SU-DHL-6 (cell line): ENCODE results near the gene ATRIP.

Experiments
- H2AFZ ChIP-seq: fragments of 200-600 bp; sonication (generic); 2 replicates; pipeline ENCODE4 v1.6.1; 2014; ENCODE audit warnings: low read depth, mild to moderate bottlenecking, moderate library complexity, mixed read lengths, antibody characterized with exemption, low read length; ENCODE audit not compliant: severe bottlenecking
- H3F3A ChIP-seq: fragments of 200-600 bp; shearing (Covaris generic); 2 replicates; pipeline ENCODE4 v1.6.0; 2016; ENCODE audit warnings: antibody characterized with exemption, mild to moderate bottlenecking; ENCODE audit not compliant: insufficient read depth
- H3K27ac ChIP-seq: fragments of 200-600 bp; sonication (generic); 2 replicates; pipeline ENCODE4 v1.5.1; 2016; ENCODE audit warnings: low read depth, mild to moderate bottlenecking, low read length, moderate library complexity, mixed read lengths
- H3K27me3 ChIP-seq: fragments of 200-600 bp; sonication (generic), shearing (Covaris generic); 2 replicates; pipeline ENCODE4 v1.6.0; 2014; ENCODE audit warnings: mild to moderate bottlenecking, low read length
- H3K36me3 ChIP-seq: fragments of 200-600 bp; sonication (generic); 2 replicates; pipeline ENCODE4 v1.6.1; 2014; ENCODE audit warnings: mild to moderate bottlenecking, low read length, mixed read lengths
- H3K4me2 ChIP-seq: fragments of 300-600, 200-600 bp; shearing (Covaris generic), sonication (generic); 2 replicates; pipeline ENCODE4 v1.6.0; 2014; ENCODE audit warnings: low read length, low read depth, mild to moderate bottlenecking; ENCODE audit not compliant: poor library complexity, severe bottlenecking
- H3K4me3 ChIP-seq: fragments of 200-600 bp; sonication (generic); 2 replicates; pipeline ENCODE4 v1.5.1; 2014; ENCODE audit warnings: antibody characterized with exemption, low read length, mild to moderate bottlenecking, mixed read lengths; ENCODE audit not compliant: insufficient read depth, poor library complexity, severe bottlenecking
- H3K79me2 ChIP-seq: fragments of 200-600 bp; sonication (generic); 2 replicates; pipeline ENCODE4 v1.6.1; 2014; ENCODE audit warnings: mild to moderate bottlenecking, low read length, moderate library complexity; ENCODE audit not compliant: insufficient read depth
- H3K9ac ChIP-seq: fragments of 200-600 bp; sonication (generic); 2 replicates; pipeline ENCODE4 v1.7.0; 2014; ENCODE audit warnings: mild to moderate bottlenecking, low read length
- H3K9me2 ChIP-seq: fragments of 200-600 bp; sonication (generic); replicated peaks from 2 replicates; pipeline ENCODE4 v1.6.1; 2014; ENCODE audit warnings: low read length; ENCODE audit not compliant: insufficient read depth
- H3K9me3 ChIP-seq: fragments of 200-600 bp; sonication (generic); 2 replicates; pipeline ENCODE4 v1.6.1; 2014; ENCODE audit warnings: low read length, mixed read lengths; ENCODE audit not compliant: insufficient read depth
- H4K20me1 ChIP-seq: fragments of 200-600 bp; sonication (generic); 2 replicates; pipeline ENCODE4 v1.6.1; 2014; ENCODE audit warnings: low read depth, mild to moderate bottlenecking, antibody characterized with exemption, low read length, moderate library complexity, mixed read lengths
- CTCF ChIP-seq: fragments of 200-600 bp; sonication (generic); IDR thresholded peaks from one replicate; pipeline ENCODE4 v1.5.1; 2017; ENCODE audit warnings: antibody characterized with exemption, mild to moderate bottlenecking, low read length, moderate library complexity; ENCODE audit not compliant: insufficient read depth, poor library complexity, severe bottlenecking
- EZH2phosphoT487 ChIP-seq: fragments of 200-600 bp; sonication (generic), shearing (Covaris generic); conservative IDR thresholded peaks from 2 replicates; pipeline ENCODE4 v1.6.1; 2018; ENCODE audit warnings: mild to moderate bottlenecking, antibody characterized with exemption, low read length, moderate library complexity, mixed read lengths

Gene ATRIP

GRCh38 chr3:48405343-48405881 is 41.1 kb upstream of the ATRIP start:
- H3F3A ChIP-seq: no peaks in the 10 kb centered on the region
- H3K4me2 ChIP-seq: no peak overlapping the region
- H4K20me1 ChIP-seq: no peaks in the 10 kb centered on the region
- no peaks in the 10 kb centered on the region for H3K9me2 ChIP-seq
- no peak overlapping the region for H3K4me3 ChIP-seq
- no peak for TF ChIP-seq EZH2phosphoT487
- no peak for TF ChIP-seq CTCF
- no peaks in the 10 kb centered on the region for H3K79me2 ChIP-seq
- no peaks in the 10 kb centered on the region for H3K9me3 ChIP-seq
- no peaks in the 10 kb centered on the region for H3K27me3 ChIP-seq
- no peaks in the 10 kb centered on the region for H3K36me3 ChIP-seq
- H3K27ac ChIP-seq: no peak overlapping the region
- H2AFZ ChIP-seq: no peak overlapping the region
- H3K9ac ChIP-seq: no peak overlapping the region

DNA sequence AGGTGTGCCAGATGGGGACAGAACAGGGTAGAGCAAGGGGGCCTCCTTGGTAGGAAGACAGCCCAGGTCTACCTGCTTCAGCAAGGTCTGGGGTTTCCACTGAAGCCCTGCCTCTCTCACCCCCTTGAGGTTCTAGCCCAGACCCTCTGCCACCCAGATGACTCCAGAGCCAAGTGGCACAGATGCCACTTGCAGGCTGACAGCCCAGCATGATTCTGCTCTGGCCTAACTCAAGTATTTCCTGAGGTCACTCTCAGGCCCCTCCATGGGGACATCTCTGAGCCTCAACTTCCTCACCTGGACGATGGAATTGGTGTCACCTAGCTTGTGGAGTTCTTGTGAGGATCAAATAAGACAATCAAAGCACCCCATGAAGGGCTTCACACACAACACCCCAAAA is 40.6 kb upstream of the ATRIP start:
- Histone ChIP-seq H3K9me3 (no peaks in the 10 kb centered on the region), H3K27ac (no peak overlapping the region), H2AFZ (no peak overlapping the region), H3K4me2 (no peak overlapping the region), H3K4me3 (no peak overlapping the region), H3K27me3 (no peaks in the 10 kb centered on the region), H3K9ac (no peak overlapping the region), H3K36me3 (no peaks in the 10 kb centered on the region), H3K9me2 (no peaks in the 10 kb centered on the region), H3K79me2 (no peaks in the 10 kb centered on the region), H4K20me1 (no peaks in the 10 kb centered on the region), H3F3A (no peaks in the 10 kb centered on the region)
- TF ChIP-seq EZH2phosphoT487 (no peak), CTCF (no peak)

DNA sequence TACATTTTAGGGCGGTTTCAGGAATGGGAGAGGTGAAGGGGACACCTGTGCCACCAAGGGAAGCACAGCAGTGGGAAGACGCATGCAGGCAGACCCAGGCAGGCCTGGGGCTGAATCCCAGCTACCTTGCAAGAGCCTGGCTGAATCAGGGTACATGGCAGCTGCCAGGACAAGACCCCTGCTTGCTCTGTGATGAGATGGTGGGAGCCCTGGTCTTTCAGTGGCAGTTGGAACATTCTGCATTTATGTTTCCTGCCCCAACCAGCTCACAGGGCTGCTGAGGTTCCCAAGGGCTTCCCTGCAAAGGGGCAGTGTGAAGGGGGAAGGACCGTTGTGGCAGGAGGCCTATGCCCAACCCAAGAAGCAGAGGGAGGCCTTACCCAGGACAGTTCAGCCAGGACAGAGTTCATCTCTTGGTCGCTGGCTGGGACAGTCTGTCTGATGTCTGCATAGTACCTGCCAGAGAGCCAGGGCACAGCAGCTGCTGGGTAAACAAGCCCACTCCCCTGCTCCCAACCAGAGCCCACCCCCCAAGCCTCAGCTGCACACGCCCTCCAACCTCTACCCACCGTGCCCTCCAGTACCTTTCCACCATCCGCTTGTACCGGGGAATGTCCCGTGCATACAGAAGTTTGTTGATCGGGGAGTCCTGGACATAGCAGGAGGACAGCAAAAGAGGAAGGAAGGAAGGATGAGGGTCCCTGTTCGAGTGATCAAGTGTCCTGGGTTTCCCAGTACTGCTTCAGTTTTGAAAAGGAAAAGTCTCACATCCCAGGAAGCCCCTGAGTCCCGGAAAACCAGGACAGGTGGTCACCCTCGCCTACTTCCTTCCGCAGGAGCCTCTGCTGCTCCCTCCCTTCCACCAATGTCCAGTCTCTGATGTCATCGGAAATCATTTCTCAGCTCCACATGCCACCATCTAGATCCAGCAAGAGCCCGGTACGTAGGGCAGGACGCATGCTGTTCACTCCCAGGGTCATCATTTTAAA is 39.8 kb upstream of the ATRIP start:
- Histone ChIP-seq H4K20me1 (no peaks in the 10 kb centered on the region), H3K27ac (no peak overlapping the region), H3K4me3 (no peak overlapping the region), H3K9me3 (no peaks in the 10 kb centered on the region), H3K36me3 (no peaks in the 10 kb centered on the region), H3K79me2 (no peaks in the 10 kb centered on the region), H3K27me3 (no peaks in the 10 kb centered on the region), H3F3A (no peaks in the 10 kb centered on the region), H3K9me2 (no peaks in the 10 kb centered on the region), H3K4me2 (no peak overlapping the region), H2AFZ (no peak overlapping the region), H3K9ac (no peak overlapping the region)
- TF ChIP-seq EZH2phosphoT487 (no peak), CTCF (no peak)
